Activated CD4-positive, alpha-beta T cell treated with anti-CD3 and anti-CD28 coated beads, Interleukin-2, amount 50 U/mL, for 16 hours (primary cell): Measurements from ENCODE around the gene LSAMP.
"Not testable (repeated sequence)": the region's sequence is repeated elsewhere in the genome, so short reads cannot be mapped to it uniquely, and the experiment has no call there.

Experiments used
- DNase-seq: peaks from one replicate; pipeline ENCODE4 v3.0.0-alpha.2; 2020

The LSAMP gene

DNA sequence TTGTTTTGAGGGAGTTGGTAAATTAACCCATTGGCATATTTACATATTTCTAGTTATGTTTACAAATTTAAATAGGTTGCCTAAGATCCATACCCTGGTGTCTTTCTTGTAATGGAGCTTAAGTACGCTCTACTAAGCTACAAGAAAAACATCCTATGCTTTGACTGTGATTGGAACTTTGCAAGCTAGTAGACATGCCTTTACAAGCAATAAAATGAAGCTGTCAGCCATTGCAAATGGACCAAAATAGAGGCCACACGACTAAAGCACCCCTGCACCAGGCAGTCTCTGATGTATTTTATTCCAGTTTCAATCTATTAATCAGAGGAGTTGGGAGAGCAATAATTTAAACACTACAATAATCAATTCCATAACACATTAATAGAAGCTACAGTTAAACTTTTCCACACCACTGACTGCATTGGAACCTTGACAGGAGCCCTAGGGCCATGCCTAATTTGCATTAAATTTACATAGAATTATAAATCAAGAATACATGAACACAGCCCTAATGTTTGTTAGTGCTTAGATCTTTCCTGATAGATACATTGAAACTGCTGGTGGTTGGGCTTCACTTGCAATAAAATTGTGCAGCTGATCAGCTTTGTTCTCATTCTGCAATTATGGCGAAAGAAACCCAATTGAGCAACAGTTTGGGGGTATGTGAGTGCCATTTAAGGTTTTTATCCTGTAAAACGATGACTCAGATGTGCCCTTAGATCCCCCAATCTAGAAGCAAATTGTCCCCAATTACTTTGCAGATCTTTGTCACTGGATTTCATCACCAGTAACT is 360.1 kb downstream of the LSAMP start:
- no peak for DNase-seq

DNA sequence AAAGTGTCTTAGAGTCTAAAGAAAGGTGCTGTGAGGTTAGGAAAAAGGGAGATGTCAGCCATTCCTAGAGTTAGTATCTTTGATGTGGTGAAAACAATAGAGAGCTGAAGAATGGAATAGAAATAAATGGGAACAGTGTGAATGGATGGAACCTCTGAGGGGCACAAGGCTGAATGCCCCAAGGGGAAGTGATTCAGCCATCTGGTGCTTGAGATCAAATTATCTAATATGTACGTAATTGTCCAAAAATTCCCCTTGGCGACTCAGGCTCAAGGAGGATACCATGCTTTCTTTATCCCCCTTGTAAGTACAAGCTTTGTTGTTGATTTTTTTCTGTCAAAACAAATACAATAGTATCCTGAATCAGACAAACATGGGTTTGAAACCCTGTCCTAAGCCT is 361.6 kb downstream of the LSAMP start:
- DNase-seq, result no peak

DNA sequence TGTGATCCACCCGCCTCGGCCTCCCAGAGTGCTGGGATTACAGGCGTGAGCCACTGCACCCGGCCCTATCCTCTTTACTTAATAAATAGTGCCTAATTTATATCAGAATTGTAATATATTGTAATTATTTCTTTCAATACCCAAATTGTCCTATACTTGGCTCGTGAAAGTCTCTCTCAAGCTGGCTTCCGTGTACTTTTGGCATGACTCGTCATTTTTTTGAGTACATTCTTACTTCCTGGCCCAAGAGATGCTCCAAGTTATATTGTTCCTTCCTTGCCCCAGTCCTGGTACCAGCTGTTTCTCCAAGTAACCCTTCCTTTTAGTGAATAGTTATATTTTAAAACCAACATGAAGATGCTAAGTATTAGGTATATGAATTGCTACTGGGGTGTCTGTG is 366.7 kb downstream of the LSAMP start:
- DNase-seq, result no peak

DNA sequence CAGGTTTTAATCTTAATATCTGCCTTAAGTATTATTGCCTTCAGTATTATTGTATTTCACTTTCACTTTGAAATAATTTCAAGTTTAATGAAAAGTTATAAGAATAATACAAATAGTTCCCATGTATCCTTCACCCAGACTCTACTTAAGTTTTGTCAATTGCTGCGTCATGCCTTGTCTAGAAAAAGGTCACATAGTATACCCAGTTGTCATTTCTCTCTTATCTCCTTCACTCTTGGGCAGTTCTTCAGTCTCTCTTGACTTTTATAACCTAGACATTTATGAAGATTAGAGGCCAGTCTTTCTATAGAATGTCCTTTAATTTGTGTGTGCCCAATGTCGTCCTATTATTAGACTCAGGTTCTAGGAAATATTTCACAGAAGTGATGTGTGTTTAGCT is 367.7 kb downstream of the LSAMP start:
- no peak for DNase-seq

DNA sequence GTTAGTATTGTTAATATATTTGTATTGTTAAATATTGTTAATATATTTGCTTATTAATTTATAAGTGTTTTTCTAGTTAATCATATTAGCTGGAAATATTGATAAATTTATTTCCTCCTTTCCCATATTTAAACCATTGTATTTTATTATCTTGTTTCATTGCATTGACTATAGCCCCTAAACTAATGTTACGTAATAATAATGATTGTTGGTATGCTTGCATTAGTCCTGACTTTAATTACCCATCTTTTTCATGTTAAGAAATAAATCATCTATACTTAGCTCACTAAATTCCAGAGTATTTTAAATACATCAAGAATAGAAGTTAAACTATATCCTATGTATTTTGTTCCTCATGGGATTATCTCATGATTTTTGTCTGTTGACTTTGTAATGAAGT is 368.2 kb downstream of the LSAMP start:
- DNase-seq, result no peak

DNA sequence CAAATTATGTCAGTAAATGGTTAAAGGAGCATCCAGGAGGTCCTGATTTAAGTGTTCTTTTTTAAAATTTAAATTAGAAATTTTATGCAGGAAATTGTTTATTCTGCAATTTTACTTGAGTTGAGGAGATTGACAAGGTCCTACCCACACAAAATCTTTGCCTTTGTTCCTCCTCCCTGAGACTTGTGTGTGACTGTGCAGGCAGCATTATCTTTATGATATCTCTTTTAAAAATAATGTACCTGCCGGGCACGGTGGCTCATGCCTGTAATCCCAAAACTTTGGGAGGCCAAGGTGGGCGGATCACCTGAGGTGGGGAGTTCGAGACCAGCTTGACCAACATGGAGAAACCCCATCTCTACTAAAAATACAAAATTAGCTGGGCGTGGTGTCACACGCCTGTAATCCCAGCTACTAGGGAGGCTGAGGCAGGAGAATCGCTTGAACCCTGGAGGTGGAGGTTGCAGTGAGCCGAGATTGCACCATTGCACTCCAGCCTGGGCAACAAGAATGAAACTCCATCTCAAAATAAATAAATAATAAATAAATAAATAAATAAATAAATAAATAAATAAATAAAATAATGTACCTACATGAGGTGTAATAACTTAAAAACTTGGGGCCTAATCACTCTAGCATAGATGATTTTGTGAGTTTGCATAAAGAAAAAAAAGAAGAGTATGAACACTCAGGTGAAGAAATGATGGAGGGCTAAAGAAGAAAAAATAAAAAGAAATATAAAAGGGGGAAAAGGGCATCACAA is 374.6 kb downstream of the LSAMP start:
- DNase-seq, result not testable (repeated sequence)

DNA sequence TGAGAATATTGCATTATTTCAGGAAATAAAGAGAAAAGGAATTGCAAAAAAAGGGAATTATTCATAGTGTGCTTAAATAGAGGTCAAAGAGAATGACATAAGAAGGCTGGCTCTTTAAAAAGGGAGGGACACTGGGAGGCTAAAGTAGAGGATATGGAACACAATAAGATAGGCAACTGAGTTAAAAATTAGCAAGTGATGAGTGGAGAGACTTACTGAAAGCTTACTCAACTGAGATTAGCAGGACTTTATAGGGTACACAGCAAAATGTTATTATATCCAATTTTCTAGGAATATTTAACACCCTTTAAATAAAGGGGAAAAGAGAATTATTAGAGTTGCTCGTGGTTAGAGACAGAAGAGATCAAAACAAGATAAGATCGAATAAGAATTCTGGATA is 375.2 kb downstream of the LSAMP start:
- DNase-seq, result no peak

DNA sequence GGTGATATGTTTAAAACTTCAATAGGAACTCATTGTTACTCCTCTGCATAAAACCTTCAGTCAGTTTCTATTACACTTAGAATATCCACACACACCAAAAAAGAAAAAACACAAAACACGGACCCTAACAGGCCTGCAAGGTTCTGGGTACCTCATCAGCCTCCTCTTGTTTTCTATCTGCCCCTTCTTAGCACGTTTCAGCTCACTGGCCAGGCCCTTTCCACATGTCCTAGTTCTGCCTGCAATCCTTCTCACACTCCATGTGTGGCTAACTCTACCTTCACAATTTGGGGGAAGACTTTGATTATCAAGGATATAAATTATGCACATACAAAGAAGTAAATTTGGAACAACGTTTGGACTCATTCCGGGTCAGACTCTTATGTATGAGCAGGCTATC is 376.3 kb downstream of the LSAMP start:
- DNase-seq, result no peak

DNA sequence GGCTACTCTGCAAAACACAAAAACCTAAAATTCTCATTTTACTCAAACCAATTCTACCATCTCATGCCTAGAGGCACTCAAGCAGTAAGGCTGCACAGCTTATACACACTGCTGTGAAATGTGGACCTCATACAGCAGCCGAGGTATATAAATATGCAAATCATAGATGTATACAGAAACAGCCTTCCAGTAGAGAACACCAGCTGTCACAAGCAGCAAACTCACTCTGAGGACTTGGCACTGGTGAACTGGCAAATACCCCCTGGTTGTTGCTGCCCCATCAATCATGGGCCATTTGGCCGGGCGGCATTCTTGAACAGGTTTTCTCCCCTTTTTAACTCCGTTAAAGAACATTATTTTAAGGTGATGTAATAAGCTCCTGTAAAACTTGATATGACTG is 378.0 kb downstream of the LSAMP start:
- DNase-seq, result no peak

DNA sequence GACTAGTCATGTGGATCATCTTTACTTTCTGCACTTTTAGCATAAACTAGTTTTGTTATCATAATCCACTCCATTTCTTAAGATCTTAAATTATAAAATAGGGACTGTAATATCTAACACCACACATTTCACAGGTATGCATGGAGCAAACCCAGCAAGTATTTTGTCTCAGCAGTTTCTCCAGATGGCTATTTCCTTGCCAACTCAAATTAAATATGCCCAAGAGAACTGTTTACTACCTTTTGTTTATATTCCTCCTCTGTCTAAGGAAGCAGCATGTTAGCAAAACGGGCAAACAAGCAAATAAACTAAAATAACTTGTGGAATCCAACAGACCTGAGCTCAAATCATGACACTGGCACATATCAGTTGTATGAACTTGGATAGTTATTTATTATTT is 379.8 kb downstream of the LSAMP start:
- no peak for DNase-seq

DNA sequence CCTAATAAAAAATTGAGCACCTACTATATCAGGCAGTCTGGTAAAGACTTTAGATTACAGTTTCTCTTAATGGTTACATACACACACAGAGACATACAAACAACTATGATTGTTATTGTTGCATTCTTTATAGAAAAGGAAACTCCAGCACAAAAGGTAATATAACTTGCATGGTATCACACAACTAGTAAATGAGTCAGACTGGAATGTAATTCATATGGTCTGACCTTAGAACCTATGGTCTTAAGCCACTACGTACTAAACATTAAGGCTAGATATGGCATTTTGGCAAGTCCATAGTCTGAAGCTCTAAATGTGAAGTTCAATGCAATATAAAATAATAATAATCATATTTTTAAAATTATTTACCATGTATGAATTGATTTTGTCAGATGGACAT is 380.6 kb downstream of the LSAMP start:
- DNase-seq, result no peak

DNA sequence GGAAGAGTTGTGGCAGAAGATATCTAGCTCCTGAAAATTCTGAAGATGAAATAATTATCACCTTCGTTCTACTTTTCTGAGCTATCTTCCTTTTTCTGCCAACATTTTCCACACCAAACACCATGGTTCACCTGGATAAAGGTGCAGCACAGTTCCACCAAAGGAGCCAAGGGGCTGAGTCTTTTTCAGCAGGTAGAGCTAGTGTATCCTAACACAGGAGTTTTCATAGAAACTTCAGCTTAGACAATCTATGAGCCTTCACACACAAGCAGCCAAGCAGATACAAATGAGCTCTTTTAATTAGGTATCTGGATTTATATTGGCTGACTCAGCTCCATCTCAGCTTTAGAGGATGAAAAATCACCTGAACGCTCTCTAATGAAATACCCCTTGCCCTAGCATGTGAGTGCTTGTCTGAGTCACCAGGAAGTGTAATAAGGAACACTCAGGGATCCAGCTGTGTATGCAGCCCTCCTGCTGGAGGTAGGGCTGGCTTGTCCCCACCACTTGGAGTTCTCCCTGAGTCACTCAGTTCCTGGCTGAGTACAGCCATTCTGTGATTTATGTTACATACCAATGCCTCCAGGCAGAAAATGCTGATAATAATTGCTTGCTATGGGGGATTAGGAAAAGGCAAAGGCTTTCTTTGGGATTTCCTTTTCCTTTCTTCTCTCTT is 385.7 kb downstream of the LSAMP start:
- DNase-seq, result no peak

DNA sequence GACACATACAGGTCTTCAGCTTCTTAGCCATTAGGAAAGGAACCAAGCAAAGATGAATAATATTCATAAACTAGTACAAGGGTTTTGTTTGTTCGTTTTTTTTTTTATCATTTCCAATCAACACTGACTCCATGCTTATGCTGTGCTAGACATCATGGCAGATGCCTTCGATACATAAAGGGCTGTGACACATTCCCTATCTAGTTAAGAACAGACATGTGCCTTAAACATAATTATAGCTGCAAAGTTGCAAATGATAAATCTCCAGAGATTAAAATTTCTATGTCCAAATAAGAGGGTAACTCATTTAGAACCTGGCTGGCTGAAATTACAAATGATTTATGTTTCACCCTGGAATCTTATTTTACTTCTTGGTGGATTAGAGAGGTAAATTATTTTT is 386.4 kb downstream of the LSAMP start:
- no peak for DNase-seq

DNA sequence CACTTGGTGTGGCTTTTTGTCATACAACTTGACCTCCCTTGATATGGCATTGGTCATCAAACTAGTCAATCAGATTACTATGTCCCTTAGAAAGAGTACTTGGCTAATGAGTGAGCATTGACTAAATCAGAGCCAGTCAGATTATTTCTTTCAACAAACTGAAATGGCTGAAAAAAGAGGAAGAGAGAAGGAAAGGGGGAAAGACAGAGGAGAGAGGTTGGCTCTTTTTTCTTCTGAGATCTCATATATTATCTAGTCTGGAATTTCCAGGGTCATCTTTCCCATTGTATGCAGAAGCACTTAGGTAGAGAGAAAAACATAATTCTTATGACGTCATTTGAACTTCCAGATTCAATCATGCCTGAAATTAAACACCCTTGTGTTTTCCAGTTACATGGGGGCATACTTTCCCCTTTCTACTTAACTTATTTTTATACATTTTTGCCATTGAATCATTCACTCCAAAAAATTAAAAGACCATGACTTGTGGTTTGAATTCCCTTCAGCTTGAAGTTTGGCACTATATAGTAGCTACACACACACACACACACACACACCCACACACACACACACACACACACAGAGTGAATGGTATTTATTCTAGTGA is 387.8 kb downstream of the LSAMP start:
- no peak for DNase-seq

DNA sequence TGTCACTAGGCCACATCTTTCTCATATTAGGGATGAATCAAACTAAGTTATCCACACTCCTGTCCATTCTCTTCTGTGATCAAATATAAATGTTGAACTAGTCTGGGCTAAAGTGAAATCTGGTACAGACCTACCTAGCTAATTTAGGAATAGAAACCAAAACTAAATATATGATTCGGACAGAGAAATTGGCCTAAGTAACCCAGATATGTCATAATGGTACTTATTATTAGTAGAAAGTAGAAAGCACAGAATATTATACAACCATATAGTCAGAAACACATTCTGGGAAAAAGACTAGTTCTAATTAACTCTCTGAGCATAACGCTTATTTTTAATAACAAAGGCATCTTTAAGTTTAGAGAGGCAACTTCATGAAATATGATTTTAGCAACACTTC is 389.0 kb downstream of the LSAMP start:
- no peak for DNase-seq

DNA sequence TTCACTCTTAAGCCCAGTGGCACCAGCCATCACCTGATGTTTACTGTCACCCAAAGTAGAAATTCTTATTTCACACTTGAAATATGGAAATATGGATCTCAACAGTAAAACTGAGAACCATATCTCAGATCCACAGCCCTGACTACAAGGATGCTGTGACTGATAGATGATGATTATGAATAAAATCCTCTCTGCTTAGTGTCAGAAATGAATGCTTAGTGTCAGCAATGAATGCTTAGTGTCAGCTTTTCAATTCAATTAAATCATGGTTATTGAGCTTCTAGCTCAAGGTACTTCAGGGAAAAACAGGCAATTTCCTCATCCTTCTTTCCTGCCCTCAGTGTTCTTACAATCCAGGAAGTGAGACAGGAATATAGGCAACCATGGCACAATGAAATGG is 392.3 kb downstream of the LSAMP start:
- no peak for DNase-seq

DNA sequence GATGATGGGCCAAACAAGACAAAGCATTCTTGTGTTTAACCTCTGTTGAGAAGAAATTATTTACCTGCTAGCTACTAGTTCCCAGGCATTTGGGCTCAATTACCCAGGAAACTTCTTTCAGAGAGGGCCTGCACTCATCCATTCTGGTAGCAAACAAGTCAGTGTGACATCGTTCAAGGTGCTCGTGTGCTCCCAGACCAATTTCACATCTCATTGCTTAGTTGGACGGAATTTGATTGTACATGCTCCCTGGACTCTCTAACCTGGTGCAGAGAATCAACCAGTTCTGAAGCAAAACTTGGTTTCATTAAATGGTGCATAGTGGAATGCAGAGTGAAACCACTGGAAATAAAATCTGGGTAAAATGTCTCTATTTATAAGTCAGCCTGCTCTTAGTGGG is 392.7 kb downstream of the LSAMP start:
- DNase-seq, result no peak

DNA sequence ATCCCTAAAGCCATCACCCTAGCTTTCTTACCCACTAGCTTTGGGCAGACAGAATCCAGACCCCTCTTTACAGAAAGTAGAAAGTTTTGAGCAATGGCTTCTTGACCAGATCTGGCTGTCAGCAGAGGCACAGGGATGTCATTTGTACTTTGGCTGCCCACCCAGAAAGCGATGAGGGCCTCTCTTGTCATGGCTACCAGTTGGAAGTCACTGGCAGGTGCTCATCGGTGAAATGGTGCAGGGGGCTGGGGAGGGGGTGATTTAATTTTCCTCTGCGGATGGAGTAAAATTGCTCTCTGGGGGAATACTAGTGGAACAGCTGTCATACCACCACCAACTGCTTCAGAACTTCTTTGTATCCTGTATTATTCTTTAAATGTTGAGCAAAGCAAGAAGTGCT is 393.7 kb downstream of the LSAMP start:
- DNase-seq, result no peak

DNA sequence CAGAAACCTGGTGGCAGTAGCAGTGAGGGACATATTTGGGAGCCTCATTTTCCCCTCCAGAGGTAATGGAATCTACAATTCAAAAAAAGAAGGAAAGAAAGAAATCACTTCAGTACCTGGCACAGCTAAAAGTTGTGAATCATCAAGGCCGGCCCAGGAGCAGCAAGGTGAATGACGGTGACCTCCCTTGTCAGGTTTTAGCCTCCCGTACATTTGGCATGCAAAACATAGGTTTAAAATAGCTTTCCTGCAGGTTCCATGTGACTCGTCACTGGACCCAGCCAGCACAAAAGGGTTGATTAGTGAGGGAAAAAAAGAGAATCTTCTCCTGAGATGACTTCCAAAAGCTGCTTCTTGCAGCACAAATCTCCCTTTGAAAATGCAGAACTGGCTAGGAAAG is 394.2 kb downstream of the LSAMP start:
- no peak for DNase-seq

DNA sequence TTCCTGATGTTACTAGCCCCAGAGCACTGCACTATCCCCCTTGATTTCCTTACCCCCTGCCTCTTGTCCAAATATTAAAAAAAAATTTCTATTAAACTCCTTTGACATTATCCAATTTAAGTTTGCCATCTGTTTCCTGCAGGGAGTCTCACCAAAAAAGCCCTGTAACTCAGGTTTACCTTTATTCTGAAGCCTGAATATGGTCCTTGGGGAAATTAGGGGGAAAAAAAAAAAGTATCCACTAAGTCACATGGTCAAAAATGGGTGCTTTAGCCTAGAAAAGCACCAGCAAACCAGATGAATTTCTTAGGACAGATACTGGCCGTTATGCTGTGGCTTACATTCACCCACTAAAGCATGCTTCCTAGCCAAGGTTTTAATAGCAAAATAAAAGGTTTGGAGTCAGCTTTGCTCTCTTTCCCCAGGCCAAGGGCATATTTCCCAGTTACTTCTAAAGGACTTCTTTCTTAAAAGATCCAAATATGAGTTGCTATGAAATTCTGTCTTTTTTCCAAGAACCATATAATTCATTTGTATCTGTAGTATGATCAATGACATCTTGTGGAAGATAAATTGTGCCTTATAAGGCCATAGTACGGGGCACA is 394.9 kb downstream of the LSAMP start:
- no peak for DNase-seq

DNA sequence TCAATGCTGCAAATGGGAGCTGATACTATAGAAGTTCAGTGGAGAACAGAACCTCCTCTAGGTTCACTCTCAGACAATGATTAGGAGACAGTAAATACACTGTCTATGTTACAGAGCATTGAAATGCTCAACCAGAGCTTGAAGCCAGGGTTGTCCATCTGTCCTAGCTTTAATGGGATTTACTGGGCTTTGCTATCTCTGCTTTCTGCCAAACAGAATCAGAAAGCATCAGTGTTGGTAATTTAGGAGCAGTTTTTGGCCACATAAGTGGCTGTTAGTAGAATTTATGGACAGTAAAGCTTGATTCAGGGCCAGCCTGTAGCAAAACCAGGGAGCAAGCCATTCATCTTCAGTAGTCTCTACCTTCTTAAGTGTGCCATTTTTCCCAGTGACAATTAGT is 396.3 kb downstream of the LSAMP start:
- no peak for DNase-seq

DNA sequence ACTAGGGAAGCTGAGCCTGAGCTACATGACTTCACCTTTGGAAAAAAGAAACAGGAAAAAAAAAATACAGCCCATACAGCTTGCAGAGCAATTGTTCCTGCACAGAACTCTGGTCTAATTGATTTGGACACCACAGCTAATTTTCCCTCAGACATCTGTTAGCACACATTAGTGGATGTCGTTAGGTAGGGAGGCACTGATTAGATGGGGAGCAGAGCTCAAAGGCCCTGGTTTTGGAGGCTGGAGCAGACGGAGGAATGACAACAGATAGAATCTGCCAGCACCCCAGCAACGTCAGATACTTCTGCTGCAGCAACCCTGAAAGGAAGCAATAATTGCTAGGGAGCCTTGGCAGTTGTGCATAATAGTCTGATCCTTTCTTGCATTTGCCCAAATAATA is 398.9 kb downstream of the LSAMP start:
- DNase-seq, result no peak

DNA sequence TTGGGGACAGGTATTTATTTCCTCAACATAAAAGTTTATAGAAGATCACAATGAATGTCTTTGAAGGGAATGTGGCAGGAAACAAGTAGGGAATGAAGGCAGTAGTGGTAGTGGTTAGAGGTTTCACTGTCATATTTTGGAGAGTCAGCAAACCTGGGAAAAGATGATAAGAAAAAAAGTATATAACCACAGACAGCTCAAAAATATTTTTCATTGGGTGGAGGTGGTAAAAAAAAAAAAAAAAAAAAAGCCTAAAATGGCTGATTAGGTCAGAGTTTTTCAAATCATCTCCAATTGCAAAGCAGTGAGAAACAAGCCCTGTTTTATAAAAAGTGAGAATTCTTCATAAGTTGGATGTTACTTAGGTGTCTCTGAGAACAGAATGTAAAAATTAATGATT is 400.0 kb downstream of the LSAMP start:
- DNase-seq, result no peak
